Measurements from ENCODE around the gene TMC3. TPM values are rescaled to one million over a fixed set of nuclear protein-coding genes. Genes with fewer than 3 reads are reported as not detected.

TMC3 gene
- total and polyA plus RNA-seq, 10 of the 15 experiments (the other 5 are each of a cell fraction or from before 2014, with no cell fraction given), result 0.03 to 0.04 (median 0.04) TPM; not detected in 7

DNA sequence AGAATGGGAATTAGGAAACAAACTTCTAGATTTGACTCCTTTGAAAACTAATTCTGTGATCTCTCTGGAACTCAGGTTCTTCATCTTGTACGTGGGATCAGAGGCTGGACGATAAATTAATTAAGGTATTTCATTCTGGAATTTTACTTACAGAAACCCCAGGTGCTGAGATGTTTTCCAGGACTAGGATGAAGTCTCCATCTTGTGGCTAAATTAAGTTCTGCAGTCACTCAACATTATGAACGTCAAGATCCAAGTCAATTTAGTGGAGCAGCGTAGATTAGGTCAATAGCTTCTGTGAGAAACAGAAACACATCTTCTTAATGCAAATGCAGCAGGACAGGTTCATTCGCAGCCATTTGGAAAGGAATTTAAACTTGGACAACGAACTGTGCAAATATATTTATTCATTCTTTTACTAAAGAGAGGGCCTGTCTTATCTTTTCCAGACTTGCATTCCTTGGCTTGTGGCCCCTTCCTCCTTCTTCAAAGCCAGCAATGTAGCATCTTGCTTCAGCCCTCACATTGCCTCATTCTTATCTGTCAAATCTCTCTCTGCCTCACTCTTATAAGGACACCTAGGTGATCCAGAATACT lies 26.7 kb upstream of the TMC3 start (continued):
- TF ChIP-seq ZBTB11 (CRISPR knock-in tag; IDR thresholded peaks at IDR 0.05) (no peak), RAD21 (IDR thresholded peaks at IDR 0.05; ENCODE audit: insufficient read depth, low read depth, low read length) (peak; percentile 91), RB1 (IDR thresholded peaks at IDR 0.05; ENCODE audit: borderline replicate concordance) (no peak), CBX5 (IDR thresholded peaks at IDR 0.05; ENCODE audit: low read depth) (no peak), SREBF2 (IDR thresholded peaks at IDR 0.05; ENCODE audit: low read length) (no peak), PAX5 (IDR thresholded peaks at IDR 0.05; ENCODE audit: borderline replicate concordance, low read depth, low read length) (no peak), SREBF1 (IDR thresholded peaks at IDR 0.05; ENCODE audit: low read length) (no peak), RCOR1 (conservative IDR thresholded peaks at IDR 0.05; ENCODE audit: low read depth, low read length) (no peak), ZBED1 (IDR thresholded peaks at IDR 0.05; ENCODE audit: borderline replicate concordance) (no peak), SMC3 (IDR thresholded peaks at IDR 0.05; ENCODE audit: borderline replicate concordance, low read length) (peak; percentile 90), ZBTB33 (IDR thresholded peaks at IDR 0.05) (no peak), SP1 (IDR thresholded peaks at IDR 0.05; ENCODE audit: low read depth, low read length) (no peak)
- TF ChIP-seq, protein P1, sequence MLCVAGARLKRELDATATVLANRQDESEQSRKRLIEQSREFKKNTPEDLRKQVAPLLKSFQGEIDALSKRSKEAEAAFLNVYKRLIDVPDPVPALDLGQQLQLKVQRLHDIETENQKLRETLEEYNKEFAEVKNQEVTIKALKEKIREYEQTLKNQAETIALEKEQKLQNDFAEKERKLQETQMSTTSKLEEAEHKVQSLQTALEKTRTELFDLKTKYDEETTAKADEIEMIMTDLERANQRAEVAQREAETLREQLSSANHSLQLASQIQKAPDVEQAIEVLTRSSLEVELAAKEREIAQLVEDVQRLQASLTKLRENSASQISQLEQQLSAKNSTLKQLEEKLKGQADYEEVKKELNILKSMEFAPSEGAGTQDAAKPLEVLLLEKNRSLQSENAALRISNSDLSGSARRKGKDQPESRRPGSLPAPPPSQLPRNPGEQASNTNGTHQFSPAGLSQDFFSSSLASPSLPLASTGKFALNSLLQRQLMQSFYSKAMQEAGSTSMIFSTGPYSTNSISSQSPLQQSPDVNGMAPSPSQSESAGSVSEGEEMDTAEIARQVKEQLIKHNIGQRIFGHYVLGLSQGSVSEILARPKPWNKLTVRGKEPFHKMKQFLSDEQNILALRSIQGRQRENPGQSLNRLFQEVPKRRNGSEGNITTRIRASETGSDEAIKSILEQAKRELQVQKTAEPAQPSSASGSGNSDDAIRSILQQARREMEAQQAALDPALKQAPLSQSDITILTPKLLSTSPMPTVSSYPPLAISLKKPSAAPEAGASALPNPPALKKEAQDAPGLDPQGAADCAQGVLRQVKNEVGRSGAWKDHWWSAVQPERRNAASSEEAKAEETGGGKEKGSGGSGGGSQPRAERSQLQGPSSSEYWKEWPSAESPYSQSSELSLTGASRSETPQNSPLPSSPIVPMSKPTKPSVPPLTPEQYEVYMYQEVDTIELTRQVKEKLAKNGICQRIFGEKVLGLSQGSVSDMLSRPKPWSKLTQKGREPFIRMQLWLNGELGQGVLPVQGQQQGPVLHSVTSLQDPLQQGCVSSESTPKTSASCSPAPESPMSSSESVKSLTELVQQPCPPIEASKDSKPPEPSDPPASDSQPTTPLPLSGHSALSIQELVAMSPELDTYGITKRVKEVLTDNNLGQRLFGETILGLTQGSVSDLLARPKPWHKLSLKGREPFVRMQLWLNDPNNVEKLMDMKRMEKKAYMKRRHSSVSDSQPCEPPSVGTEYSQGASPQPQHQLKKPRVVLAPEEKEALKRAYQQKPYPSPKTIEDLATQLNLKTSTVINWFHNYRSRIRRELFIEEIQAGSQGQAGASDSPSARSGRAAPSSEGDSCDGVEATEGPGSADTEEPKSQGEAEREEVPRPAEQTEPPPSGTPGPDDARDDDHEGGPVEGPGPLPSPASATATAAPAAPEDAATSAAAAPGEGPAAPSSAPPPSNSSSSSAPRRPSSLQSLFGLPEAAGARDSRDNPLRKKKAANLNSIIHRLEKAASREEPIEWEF (IDR thresholded peaks at IDR 0.05; ENCODE audit: insufficient replicate concordance, low read depth, low read length), result no peak
- TF ChIP-seq, protein P2, sequence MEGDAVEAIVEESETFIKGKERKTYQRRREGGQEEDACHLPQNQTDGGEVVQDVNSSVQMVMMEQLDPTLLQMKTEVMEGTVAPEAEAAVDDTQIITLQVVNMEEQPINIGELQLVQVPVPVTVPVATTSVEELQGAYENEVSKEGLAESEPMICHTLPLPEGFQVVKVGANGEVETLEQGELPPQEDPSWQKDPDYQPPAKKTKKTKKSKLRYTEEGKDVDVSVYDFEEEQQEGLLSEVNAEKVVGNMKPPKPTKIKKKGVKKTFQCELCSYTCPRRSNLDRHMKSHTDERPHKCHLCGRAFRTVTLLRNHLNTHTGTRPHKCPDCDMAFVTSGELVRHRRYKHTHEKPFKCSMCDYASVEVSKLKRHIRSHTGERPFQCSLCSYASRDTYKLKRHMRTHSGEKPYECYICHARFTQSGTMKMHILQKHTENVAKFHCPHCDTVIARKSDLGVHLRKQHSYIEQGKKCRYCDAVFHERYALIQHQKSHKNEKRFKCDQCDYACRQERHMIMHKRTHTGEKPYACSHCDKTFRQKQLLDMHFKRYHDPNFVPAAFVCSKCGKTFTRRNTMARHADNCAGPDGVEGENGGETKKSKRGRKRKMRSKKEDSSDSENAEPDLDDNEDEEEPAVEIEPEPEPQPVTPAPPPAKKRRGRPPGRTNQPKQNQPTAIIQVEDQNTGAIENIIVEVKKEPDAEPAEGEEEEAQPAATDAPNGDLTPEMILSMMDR (IDR thresholded peaks at IDR 0.05 in 2 of 3, conservative IDR thresholded peaks at IDR 0.05 in 1 of 3; ENCODE audit: control insufficient read depth in 2 of 3, extremely low read depth in 1 of 3, insufficient read depth in 1 of 3, low read depth in 3 of 3, low read length in 3 of 3), result peak; percentile 70 to 77 (median 73)
- TF ChIP-seq, protein P3, sequence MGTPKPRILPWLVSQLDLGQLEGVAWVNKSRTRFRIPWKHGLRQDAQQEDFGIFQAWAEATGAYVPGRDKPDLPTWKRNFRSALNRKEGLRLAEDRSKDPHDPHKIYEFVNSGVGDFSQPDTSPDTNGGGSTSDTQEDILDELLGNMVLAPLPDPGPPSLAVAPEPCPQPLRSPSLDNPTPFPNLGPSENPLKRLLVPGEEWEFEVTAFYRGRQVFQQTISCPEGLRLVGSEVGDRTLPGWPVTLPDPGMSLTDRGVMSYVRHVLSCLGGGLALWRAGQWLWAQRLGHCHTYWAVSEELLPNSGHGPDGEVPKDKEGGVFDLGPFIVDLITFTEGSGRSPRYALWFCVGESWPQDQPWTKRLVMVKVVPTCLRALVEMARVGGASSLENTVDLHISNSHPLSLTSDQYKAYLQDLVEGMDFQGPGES (IDR thresholded peaks at IDR 0.05), result no peak
